Thymus (tissue), 11 donors: Measurements from ENCODE around the gene SLC6A12. TPM values are rescaled to one million over a fixed set of nuclear protein-coding genes. Genes with fewer than 3 reads are reported as not detected.

Experiments used
- DNase-seq, 9 donors: peaks; one replicate each; pipeline ENCODE4 v3.0.0-alpha.2; 2013; ENCODE audit warnings: low spot score in 9 of 9, low read depth in 6 of 9, missing footprints in 1 of 9
- H3K27ac ChIP-seq, 2 donors: one replicate each; pipeline ENCODE4 v1.5.1; 2013; ENCODE audit warnings: control low read depth in 1 of 2, low read depth in 1 of 2, low read length in 1 of 2, mild to moderate bottlenecking in 1 of 2, moderate library complexity in 1 of 2
- H3K27me3 ChIP-seq, 2 donors: one replicate each; pipeline ENCODE4 v1.5.1; 2013; ENCODE audit warnings: low read length in 1 of 2; ENCODE audit not compliant: control insufficient read depth in 2 of 2, insufficient read depth in 1 of 2
- H3K36me3 ChIP-seq, 2 donors: one replicate each; pipeline ENCODE4 v1.5.1; 2013; ENCODE audit warnings: low read length in 1 of 2, mild to moderate bottlenecking in 1 of 2, moderate library complexity in 1 of 2; ENCODE audit not compliant: control insufficient read depth in 2 of 2, insufficient read depth in 2 of 2
- H3K4me1 ChIP-seq, 2 donors: one replicate each; pipeline ENCODE4 v1.5.1; 2013; ENCODE audit warnings: low read length in 2 of 2; ENCODE audit not compliant: control insufficient read depth in 2 of 2, insufficient read depth in 2 of 2
- H3K4me3 ChIP-seq, 2 donors: one replicate each; pipeline ENCODE4 v1.5.1; 2013; ENCODE audit warnings: low read length in 2 of 2, control low read depth in 1 of 2, mild to moderate bottlenecking in 1 of 2
- H3K9me3 ChIP-seq, 2 donors: one replicate each; pipeline ENCODE4 v1.5.1; 2013; ENCODE audit warnings: low read length in 1 of 2, mild to moderate bottlenecking in 1 of 2; ENCODE audit not compliant: control insufficient read depth in 2 of 2, insufficient read depth in 1 of 2
- WGBS: extraction: QIAGEN DNeasy Blood & Tissue Kit; methylation state at CpG from one replicate; pipeline ENCODE4 v1.1.7; 2013; 5-methylcytosine and 5-hydroxymethylcytosine counted together
- polyA plus RNA-seq: library from polyadenylated mRNA; stranded (reverse); fragments of 200-250 nt; gene quantifications from one replicate; pipeline ENCODE4 v1.2.3, GENCODE V29; 2013
- total RNA-seq: library from RNA; stranded (reverse); fragments of 120-200 nt; gene quantifications from one replicate; pipeline ENCODE4 v1.2.4, GENCODE V29; 2013
- donor health status: healthy.

Gene SLC6A12
- total and polyA plus RNA-seq, 2 donors = 0.14 to 1.6 TPM

GRCh38 chr12:253116-253831, 39.3 kb upstream of the SLC6A12 start:
- no peak overlapping the region for H3K4me3 ChIP-seq
- H3K4me1 ChIP-seq = no peaks in the 10 kb centered on the region
- no peak overlapping the region for H3K27ac ChIP-seq
- DNase-seq = no peak
- H3K9me3 ChIP-seq = no peaks in the 10 kb centered on the region
- no peaks in the 10 kb centered on the region for H3K27me3 ChIP-seq
- H3K36me3 ChIP-seq = no peaks in the 10 kb centered on the region
- WGBS = 93% methylated on average over 12 of the region's 12 CpGs

GRCh38 chr12:252636-253035, 38.7 kb upstream of the SLC6A12 start:
- no peak overlapping the region for H3K4me3 ChIP-seq
- no peak overlapping the region for H3K27ac ChIP-seq
- no peak for DNase-seq
- no peaks in the 10 kb centered on the region for H3K27me3 ChIP-seq
- 50% methylated on average over 5 of the region's 5 CpGs for WGBS
- no peaks in the 10 kb centered on the region for H3K9me3 ChIP-seq
- H3K4me1 ChIP-seq = no peaks in the 10 kb centered on the region
- H3K36me3 ChIP-seq = no peaks in the 10 kb centered on the region

GRCh38 chr12:247271-247670, 33.3 kb upstream of the SLC6A12 start:
- no peak overlapping the region for H3K4me3 ChIP-seq
- 89% methylated on average over 3 of the region's 3 CpGs for WGBS
- no peaks in the 10 kb centered on the region for H3K4me1 ChIP-seq
- H3K27me3 ChIP-seq = no peaks in the 10 kb centered on the region
- DNase-seq = no peak
- no peak overlapping the region for H3K27ac ChIP-seq
- no peaks in the 10 kb centered on the region for H3K36me3 ChIP-seq
- no peaks in the 10 kb centered on the region for H3K9me3 ChIP-seq

GRCh38 chr12:243381-243780, 29.4 kb upstream of the SLC6A12 start:
- Histone ChIP-seq H3K9me3 (no peaks in the 10 kb centered on the region), H3K4me1 (no peaks in the 10 kb centered on the region), H3K36me3 (no peaks in the 10 kb centered on the region), H3K27ac (no peak overlapping the region), H3K4me3 (no peak overlapping the region), H3K27me3 (no peaks in the 10 kb centered on the region)
- DNase-seq = no peak
- 64% methylated on average over 4 of the region's 4 CpGs for whole genome bisulfite sequencing

DNA sequence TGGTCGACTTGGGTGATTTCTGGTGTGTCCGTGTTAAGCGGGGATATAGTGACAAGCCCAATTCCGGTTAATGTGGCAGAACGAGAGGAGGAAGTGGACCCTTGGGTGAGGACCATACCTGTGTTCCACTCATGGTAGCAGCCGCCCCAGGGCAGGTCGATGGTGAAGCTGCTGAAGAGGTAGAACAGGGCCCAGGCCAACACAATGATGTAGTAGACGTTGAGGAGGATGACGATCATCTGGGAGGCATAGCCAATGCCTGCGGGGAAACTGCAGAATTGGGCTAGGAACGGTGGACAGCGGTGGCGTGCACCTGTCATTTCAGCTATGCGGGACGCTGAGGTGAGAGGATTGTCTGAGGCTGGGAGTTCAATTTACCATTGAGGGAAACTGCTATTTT, 28.5 kb upstream of the SLC6A12 start:
- H3K4me1 ChIP-seq = no peaks in the 10 kb centered on the region
- DNase-seq = no peak
- no peaks in the 10 kb centered on the region for H3K27me3 ChIP-seq
- 96% methylated on average over 15 of the region's 15 CpGs for WGBS
- no peaks in the 10 kb centered on the region for H3K36me3 ChIP-seq
- peaks cover 0 to 3% of the 10 kb centered on the region in 2 donors for H3K9me3 ChIP-seq
- no peak overlapping the region for H3K27ac ChIP-seq
- no peak overlapping the region for H3K4me3 ChIP-seq

DNA sequence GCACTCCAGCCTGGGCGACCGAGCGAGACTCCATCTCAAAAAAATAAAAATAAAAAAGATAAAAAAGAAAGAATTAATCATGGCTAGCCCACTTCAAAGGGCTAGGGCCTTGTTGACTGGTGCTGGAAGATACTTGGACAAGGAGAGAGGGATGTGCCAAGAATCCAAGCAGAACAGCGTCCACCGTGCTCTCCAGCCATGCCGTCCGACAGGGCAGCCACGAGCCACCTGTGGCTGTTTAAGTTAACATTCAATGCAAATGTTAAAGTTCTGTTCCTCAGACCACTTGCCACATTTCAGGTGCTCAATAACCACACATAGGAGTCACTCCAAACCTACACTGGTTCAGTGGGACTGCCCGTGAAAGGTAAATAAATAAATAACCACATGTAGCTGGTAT, 27.3 kb upstream of the SLC6A12 start:
- H3K27me3 ChIP-seq = no peaks in the 10 kb centered on the region
- DNase-seq = no peak
- WGBS = 95% methylated on average over 9 of the region's 9 CpGs
- peaks cover 1 to 15% of the 10 kb centered on the region in 2 donors for H3K9me3 ChIP-seq
- no peak overlapping the region for H3K27ac ChIP-seq
- no peak overlapping the region for H3K4me3 ChIP-seq
- no peaks in the 10 kb centered on the region for H3K4me1 ChIP-seq
- H3K36me3 ChIP-seq = no peaks in the 10 kb centered on the region

DNA sequence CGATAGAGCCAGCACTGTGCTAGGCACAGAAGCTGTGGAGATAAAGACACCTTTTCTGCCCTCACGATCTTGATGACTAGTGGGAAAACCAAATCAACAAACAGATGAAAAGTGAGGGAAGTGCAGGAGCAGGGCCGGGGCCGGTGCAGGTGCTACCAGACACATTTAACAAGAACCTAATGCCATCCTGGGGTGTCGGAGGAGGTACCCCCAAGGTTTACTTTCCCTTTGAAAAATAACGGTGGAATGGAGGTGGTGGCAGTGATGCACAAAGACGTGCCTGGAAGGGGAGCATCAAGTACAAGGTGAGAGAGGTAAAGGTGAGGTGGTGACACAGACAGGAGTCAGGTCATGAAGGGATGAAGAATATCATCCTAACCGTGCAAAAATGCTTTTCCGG, 26.6 kb upstream of the SLC6A12 start:
- H3K36me3 ChIP-seq = no peaks in the 10 kb centered on the region
- no peaks in the 10 kb centered on the region for H3K4me1 ChIP-seq
- no peak overlapping the region for H3K27ac ChIP-seq
- no peak for DNase-seq
- 93% methylated on average over 9 of the region's 9 CpGs for WGBS
- H3K9me3 ChIP-seq = peaks cover 1 to 18% of the 10 kb centered on the region in 2 donors
- H3K27me3 ChIP-seq = no peaks in the 10 kb centered on the region
- H3K4me3 ChIP-seq = no peak overlapping the region

GRCh38 chr12:238736-239398, 24.9 kb upstream of the SLC6A12 start:
- 74% methylated on average over 19 of the region's 19 CpGs for WGBS
- Histone ChIP-seq H3K9me3 (peaks cover 1 to 24% of the 10 kb centered on the region in 2 donors), H3K4me1 (no peaks in the 10 kb centered on the region), H3K27me3 (no peaks in the 10 kb centered on the region), H3K4me3 (no peak overlapping the region), H3K36me3 (no peaks in the 10 kb centered on the region), H3K27ac (no peak overlapping the region)
- DNase-seq = no peak

DNA sequence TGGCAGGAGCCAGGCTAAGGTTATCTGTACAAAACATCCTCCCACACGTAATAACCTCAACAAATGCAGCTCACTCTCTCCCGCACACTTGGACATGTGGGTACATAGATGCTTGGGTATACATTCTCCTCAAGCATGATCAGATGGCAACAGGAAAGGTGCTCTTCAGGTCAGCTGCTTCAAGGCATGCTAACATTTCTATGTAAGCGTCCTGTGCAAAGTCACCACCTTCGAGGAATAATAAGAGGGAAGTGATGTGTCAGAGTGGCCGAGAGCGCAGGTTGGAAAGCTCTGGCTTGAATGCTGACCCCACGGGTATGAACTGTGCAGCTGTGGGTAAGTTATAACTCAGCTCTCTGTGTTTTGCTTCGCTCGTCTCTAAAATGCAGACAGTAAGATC, 24.2 kb upstream of the SLC6A12 start:
- no peak overlapping the region for H3K27ac ChIP-seq
- H3K27me3 ChIP-seq = peaks cover 0 to under 1% of the 10 kb centered on the region in 2 donors
- peaks cover 1 to 24% of the 10 kb centered on the region in 2 donors for H3K9me3 ChIP-seq
- H3K4me1 ChIP-seq = no peaks in the 10 kb centered on the region
- no peaks in the 10 kb centered on the region for H3K36me3 ChIP-seq
- 94% methylated on average over 9 of the region's 9 CpGs for WGBS
- no peak for DNase-seq
- H3K4me3 ChIP-seq = no peak overlapping the region
